Liver (tissue), 3 donors: ENCODE measurements around the gene PSRC1.

Experiments used
- ATF3 ChIP-seq: IDR thresholded peaks from 2 replicates; pipeline ENCODE4 v1.6.1; 2016; ENCODE audit warnings: antibody characterized with exemption
- CTCF ChIP-seq: fragments of 150-350 bp; IDR thresholded peaks from 2 replicates; pipeline ENCODE4 v1.5.1; 2017; ENCODE audit warnings: improper control_type of control experiment, low read depth, low read length; ENCODE audit not compliant: missing input control
- EGR1 ChIP-seq, 2 donors: IDR thresholded peaks; 2 replicates each; pipeline ENCODE4 v1.6.1; 2016 to 2018; ENCODE audit warnings: antibody characterized with exemption in 2 of 2, low read depth in 2 of 2
- FOXA1 ChIP-seq: IDR thresholded peaks from 2 replicates; pipeline ENCODE4 v1.6.1; 2016; ENCODE audit warnings: antibody characterized with exemption
- MAX ChIP-seq: IDR thresholded peaks from 2 replicates; pipeline ENCODE4 v1.6.1; 2016; ENCODE audit warnings: antibody characterized with exemption
- RAD21 ChIP-seq, 2 donors: IDR thresholded peaks; 2 replicates each; pipeline ENCODE4 v1.6.1; 2016; ENCODE audit warnings: antibody characterized with exemption in 2 of 2, mild to moderate bottlenecking in 2 of 2
- REST ChIP-seq: IDR thresholded peaks from 2 replicates; pipeline ENCODE4 v1.6.1; 2016; ENCODE audit warnings: antibody characterized with exemption, mild to moderate bottlenecking
- TAF1 ChIP-seq: conservative IDR thresholded peaks from 2 replicates; pipeline ENCODE4 v1.6.1; 2016; ENCODE audit warnings: antibody characterized with exemption, mild to moderate bottlenecking
- ZBTB33 ChIP-seq: IDR thresholded peaks from 2 replicates; pipeline ENCODE4 v1.6.1; 2016; ENCODE audit warnings: antibody characterized with exemption
- donor health status: healthy.
- donor health status: healthy.

- no peak for TF ChIP-seq CTCF
- TF ChIP-seq TAF1: no peak
- TF ChIP-seq ATF3: no peak
- no peak for TF ChIP-seq REST
- no peak for TF ChIP-seq MAX
- no peak for TF ChIP-seq ZBTB33
- TF ChIP-seq RAD21 (IDR thresholded peaks at IDR 0.05): no peak
- TF ChIP-seq FOXA1: no peak
- TF ChIP-seq EGR1 (IDR thresholded peaks at IDR 0.05; ENCODE audit: low read depth in 2 of 2): no peak
Measured at GRCh38 chr1:109253803-109254620, 28.9 kb downstream of the PSRC1 start.
